Measurements from ENCODE around the gene EIF3A.

DNA sequence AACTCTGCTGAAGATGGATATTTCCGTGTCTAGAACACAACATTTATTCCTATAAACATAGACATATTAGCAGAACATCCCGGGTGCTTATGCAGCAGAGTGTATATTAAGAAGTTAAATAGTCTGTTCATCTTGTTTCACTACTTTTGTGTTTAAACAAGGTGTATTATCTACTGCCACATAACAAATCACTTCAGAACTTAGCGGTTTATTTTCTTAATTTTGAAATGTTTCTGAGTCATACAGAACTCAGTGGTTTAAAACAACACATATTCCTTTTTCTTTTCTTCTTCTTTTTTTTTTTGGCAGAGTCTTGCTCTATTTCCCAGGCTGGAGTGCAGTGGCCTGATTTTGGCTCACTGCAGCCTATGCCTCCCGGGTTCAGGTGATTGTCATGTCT is 49.1 kb upstream of the EIF3A start:
- TF ChIP-seq, protein P1, sequence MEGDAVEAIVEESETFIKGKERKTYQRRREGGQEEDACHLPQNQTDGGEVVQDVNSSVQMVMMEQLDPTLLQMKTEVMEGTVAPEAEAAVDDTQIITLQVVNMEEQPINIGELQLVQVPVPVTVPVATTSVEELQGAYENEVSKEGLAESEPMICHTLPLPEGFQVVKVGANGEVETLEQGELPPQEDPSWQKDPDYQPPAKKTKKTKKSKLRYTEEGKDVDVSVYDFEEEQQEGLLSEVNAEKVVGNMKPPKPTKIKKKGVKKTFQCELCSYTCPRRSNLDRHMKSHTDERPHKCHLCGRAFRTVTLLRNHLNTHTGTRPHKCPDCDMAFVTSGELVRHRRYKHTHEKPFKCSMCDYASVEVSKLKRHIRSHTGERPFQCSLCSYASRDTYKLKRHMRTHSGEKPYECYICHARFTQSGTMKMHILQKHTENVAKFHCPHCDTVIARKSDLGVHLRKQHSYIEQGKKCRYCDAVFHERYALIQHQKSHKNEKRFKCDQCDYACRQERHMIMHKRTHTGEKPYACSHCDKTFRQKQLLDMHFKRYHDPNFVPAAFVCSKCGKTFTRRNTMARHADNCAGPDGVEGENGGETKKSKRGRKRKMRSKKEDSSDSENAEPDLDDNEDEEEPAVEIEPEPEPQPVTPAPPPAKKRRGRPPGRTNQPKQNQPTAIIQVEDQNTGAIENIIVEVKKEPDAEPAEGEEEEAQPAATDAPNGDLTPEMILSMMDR (IDR thresholded peaks at IDR 0.05; ENCODE audit: poor library complexity, severe bottlenecking) = no peak
- TF ChIP-seq RAD21 (conservative IDR thresholded peaks at IDR 0.05) = no peak
- no peak for TF ChIP-seq SMC3 (conservative IDR thresholded peaks at IDR 0.05; ENCODE audit: poor library complexity)
- no peak for TF ChIP-seq POLR2AphosphoS5 (IDR thresholded peaks at IDR 0.05)
- TF ChIP-seq, protein P2, sequence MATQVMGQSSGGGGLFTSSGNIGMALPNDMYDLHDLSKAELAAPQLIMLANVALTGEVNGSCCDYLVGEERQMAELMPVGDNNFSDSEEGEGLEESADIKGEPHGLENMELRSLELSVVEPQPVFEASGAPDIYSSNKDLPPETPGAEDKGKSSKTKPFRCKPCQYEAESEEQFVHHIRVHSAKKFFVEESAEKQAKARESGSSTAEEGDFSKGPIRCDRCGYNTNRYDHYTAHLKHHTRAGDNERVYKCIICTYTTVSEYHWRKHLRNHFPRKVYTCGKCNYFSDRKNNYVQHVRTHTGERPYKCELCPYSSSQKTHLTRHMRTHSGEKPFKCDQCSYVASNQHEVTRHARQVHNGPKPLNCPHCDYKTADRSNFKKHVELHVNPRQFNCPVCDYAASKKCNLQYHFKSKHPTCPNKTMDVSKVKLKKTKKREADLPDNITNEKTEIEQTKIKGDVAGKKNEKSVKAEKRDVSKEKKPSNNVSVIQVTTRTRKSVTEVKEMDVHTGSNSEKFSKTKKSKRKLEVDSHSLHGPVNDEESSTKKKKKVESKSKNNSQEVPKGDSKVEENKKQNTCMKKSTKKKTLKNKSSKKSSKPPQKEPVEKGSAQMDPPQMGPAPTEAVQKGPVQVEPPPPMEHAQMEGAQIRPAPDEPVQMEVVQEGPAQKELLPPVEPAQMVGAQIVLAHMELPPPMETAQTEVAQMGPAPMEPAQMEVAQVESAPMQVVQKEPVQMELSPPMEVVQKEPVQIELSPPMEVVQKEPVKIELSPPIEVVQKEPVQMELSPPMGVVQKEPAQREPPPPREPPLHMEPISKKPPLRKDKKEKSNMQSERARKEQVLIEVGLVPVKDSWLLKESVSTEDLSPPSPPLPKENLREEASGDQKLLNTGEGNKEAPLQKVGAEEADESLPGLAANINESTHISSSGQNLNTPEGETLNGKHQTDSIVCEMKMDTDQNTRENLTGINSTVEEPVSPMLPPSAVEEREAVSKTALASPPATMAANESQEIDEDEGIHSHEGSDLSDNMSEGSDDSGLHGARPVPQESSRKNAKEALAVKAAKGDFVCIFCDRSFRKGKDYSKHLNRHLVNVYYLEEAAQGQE (IDR thresholded peaks at IDR 0.05; ENCODE audit: borderline replicate concordance) = no peak
- TF ChIP-seq EZH2 (IDR thresholded peaks at IDR 0.05; ENCODE audit: borderline replicate concordance, insufficient read depth, low read length, poor library complexity, severe bottlenecking) = no peak
- no peak for TF ChIP-seq EP300 (conservative IDR thresholded peaks at IDR 0.05; ENCODE audit: poor library complexity, severe bottlenecking)
